ENCODE measurements around the gene NEB. TPM values are rescaled to one million over a fixed set of nuclear protein-coding genes. Genes with fewer than 3 reads are reported as not detected.
A peak's percentile ranks its signal among the peaks of the same experiment; 100 is the strongest.

The NEB gene
- total RNA-seq, 1 donor from 2014 or later: 1.2 TPM

- no peak for DNase-seq
These were observed 261.3 kb downstream of the NEB start for GRCh38 chr2:151472966-151473365.

GRCh38 chr2:151470556-151470955, 263.7 kb downstream of the NEB start:
- DNase-seq: no peak

GRCh38 chr2:151465771-151466170, 268.5 kb downstream of the NEB start:
- no peak for DNase-seq

- no peak for DNase-seq
These were observed 274.9 kb downstream of the NEB start for GRCh38 chr2:151459358-151459757.

GRCh38 chr2:151439127-151439526, 295.1 kb downstream of the NEB start:
- DNase-seq: no peak

- no peak for DNase-seq
These were observed 295.8 kb downstream of the NEB start for GRCh38 chr2:151438506-151438905.

- DNase-seq: peak; percentile 51
These were observed 296.6 kb downstream of the NEB start for GRCh38 chr2:151437630-151438029.

Other genes starting within 250 kb of the NEB start
- gene ARL5A, start 93.9 kb upstream of the NEB start, total RNA-seq: 134 and 161 TPM in 2 replicates

Data from dermis blood vessel endothelial cell (primary cell).